HEK293 (cell line): Measurements from ENCODE around the gene TGIF1.

Experiments
- ATF2 ChIP-seq: fragments of 450-650 bp; formaldehyde crosslinking; IDR thresholded peaks from 2 replicates; pipeline ENCODE4 v1.5.1; 2016; ENCODE audit warnings: missing biosample characterization, missing genetic modification characterization, low read depth
- BCL11A ChIP-seq: fragments of 450-650 bp; formaldehyde crosslinking; IDR thresholded peaks from 2 replicates; pipeline ENCODE4 v1.5.1; 2016; ENCODE audit warnings: low read depth, missing biosample characterization, missing genetic modification characterization
- HIC1 ChIP-seq: fragments of 450-650 bp; formaldehyde crosslinking; IDR thresholded peaks from 2 replicates; pipeline ENCODE4 v1.5.1; 2016; ENCODE audit warnings: missing biosample characterization, missing genetic modification characterization
- KLF7 ChIP-seq: fragments of 450-650 bp; formaldehyde crosslinking; IDR thresholded peaks from 2 replicates; pipeline ENCODE4 v1.5.1; 2016; ENCODE audit warnings: missing biosample characterization, missing genetic modification characterization, borderline replicate concordance
- MYNN ChIP-seq: fragments of 450-650 bp; formaldehyde crosslinking; IDR thresholded peaks from 2 replicates; pipeline ENCODE4 v1.5.1; 2016; ENCODE audit warnings: missing biosample characterization, missing genetic modification characterization, borderline replicate concordance
- SALL2 ChIP-seq: fragments of 450-650 bp; formaldehyde crosslinking; IDR thresholded peaks from 2 replicates; pipeline ENCODE4 v1.5.0; 2017; ENCODE audit warnings: missing biosample characterization, mild to moderate bottlenecking, missing genetic modification characterization, borderline replicate concordance
- SP2 ChIP-seq: fragments of 450-650 bp; formaldehyde crosslinking; IDR thresholded peaks from 2 replicates; pipeline ENCODE4 v1.5.1; 2016; ENCODE audit warnings: missing biosample characterization, missing genetic modification characterization
- TRIM28 ChIP-seq: IDR thresholded peaks from 2 replicates; pipeline ENCODE4 v1.6.1; 2011; ENCODE audit warnings: low read length, control low read depth, borderline replicate concordance
- ZBTB10 ChIP-seq: fragments of 450-650 bp; formaldehyde crosslinking; IDR thresholded peaks from 2 replicates; pipeline ENCODE4 v1.5.1; 2016; ENCODE audit warnings: missing biosample characterization, missing genetic modification characterization
- ZBTB44 ChIP-seq: fragments of 450-650 bp; IDR thresholded peaks from 2 replicates; pipeline ENCODE4 v1.5.1; 2018; ENCODE audit warnings: missing biosample characterization, mild to moderate bottlenecking, missing genetic modification characterization
- ZFP37 ChIP-seq: fragments of 450-650 bp; formaldehyde crosslinking; IDR thresholded peaks from 2 replicates; pipeline ENCODE4 v1.5.1; 2016; ENCODE audit warnings: missing biosample characterization, missing genetic modification characterization
- ZFP69B ChIP-seq: fragments of 450-650 bp; formaldehyde crosslinking; IDR thresholded peaks from 2 replicates; pipeline ENCODE4 v1.5.1; 2016; ENCODE audit warnings: missing biosample characterization, missing genetic modification characterization
- ZNF10 ChIP-seq: fragments of 450-650 bp; formaldehyde crosslinking; IDR thresholded peaks from 2 replicates; pipeline ENCODE4 v1.5.1; 2017; ENCODE audit warnings: missing biosample characterization, missing genetic modification characterization
- ZNF121 ChIP-seq: fragments of 450-650 bp; formaldehyde crosslinking; IDR thresholded peaks from 2 replicates; pipeline ENCODE4 v1.5.1; 2016; ENCODE audit warnings: missing biosample characterization, missing genetic modification characterization
- ZNF140 ChIP-seq: fragments of 450-650 bp; formaldehyde crosslinking; IDR thresholded peaks from 2 replicates; pipeline ENCODE4 v1.5.1; 2016; ENCODE audit warnings: missing biosample characterization, missing genetic modification characterization
- ZNF155 ChIP-seq: fragments of 450-650 bp; formaldehyde crosslinking; IDR thresholded peaks from 2 replicates; pipeline ENCODE4 v1.5.1; 2016; ENCODE audit warnings: missing biosample characterization, missing genetic modification characterization
- ZNF2 ChIP-seq: fragments of 450-650 bp; formaldehyde crosslinking; IDR thresholded peaks from 2 replicates; pipeline ENCODE4 v1.5.1; 2016; ENCODE audit warnings: missing biosample characterization, missing genetic modification characterization
- ZNF23 ChIP-seq: fragments of 450-650 bp; formaldehyde crosslinking; IDR thresholded peaks from 2 replicates; pipeline ENCODE4 v1.5.1; 2016; ENCODE audit warnings: missing biosample characterization, missing genetic modification characterization, borderline replicate concordance
- ZNF366 ChIP-seq: fragments of 450-650 bp; formaldehyde crosslinking; conservative IDR thresholded peaks from 2 replicates; pipeline ENCODE4 v1.5.1; 2016; ENCODE audit warnings: missing biosample characterization, missing genetic modification characterization
- ZNF501 ChIP-seq: fragments of 450-650 bp; formaldehyde crosslinking; IDR thresholded peaks from 2 replicates; pipeline ENCODE4 v1.5.1; 2016; ENCODE audit warnings: missing biosample characterization, missing genetic modification characterization
- ZNF561 ChIP-seq: fragments of 450-650 bp; IDR thresholded peaks from 2 replicates; pipeline ENCODE4 v1.5.1; 2018; ENCODE audit warnings: missing biosample characterization, missing genetic modification characterization, borderline replicate concordance
- ZNF571 ChIP-seq: fragments of 450-650 bp; formaldehyde crosslinking; IDR thresholded peaks from 2 replicates; pipeline ENCODE4 v1.5.0; 2017; ENCODE audit warnings: missing biosample characterization, missing genetic modification characterization
- ZNF623 ChIP-seq: fragments of 450-650 bp; formaldehyde crosslinking; IDR thresholded peaks from 2 replicates; pipeline ENCODE4 v1.5.1; 2016; ENCODE audit warnings: missing biosample characterization, missing genetic modification characterization
- ZNF654 ChIP-seq: fragments of 450-650 bp; formaldehyde crosslinking; IDR thresholded peaks from 2 replicates; pipeline ENCODE4 v1.5.1; 2016; ENCODE audit warnings: low read depth, missing biosample characterization, missing genetic modification characterization
- ZNF664 ChIP-seq: fragments of 450-650 bp; formaldehyde crosslinking; IDR thresholded peaks from 2 replicates; pipeline ENCODE4 v1.5.1; 2016; ENCODE audit warnings: missing biosample characterization, missing genetic modification characterization
- ZNF670 ChIP-seq: fragments of 450-650 bp; formaldehyde crosslinking; IDR thresholded peaks from 2 replicates; pipeline ENCODE4 v1.5.1; 2016; ENCODE audit warnings: missing biosample characterization, missing genetic modification characterization, low read depth
- ZNF76 ChIP-seq: fragments of 450-650 bp; formaldehyde crosslinking; IDR thresholded peaks from 2 replicates; pipeline ENCODE4; 2016; ENCODE audit warnings: low read depth, missing biosample characterization, missing genetic modification characterization, borderline replicate concordance
- ZNF843 ChIP-seq: fragments of 450-650 bp; formaldehyde crosslinking; IDR thresholded peaks from 2 replicates; pipeline ENCODE4 v1.5.1; 2016; ENCODE audit warnings: missing biosample characterization, missing genetic modification characterization
- ZSCAN18 ChIP-seq: fragments of 450-650 bp; formaldehyde crosslinking; IDR thresholded peaks from 2 replicates; pipeline ENCODE4 v1.5.1; 2016; ENCODE audit warnings: missing biosample characterization, missing genetic modification characterization
- ZSCAN30 ChIP-seq: fragments of 450-650 bp; IDR thresholded peaks from 2 replicates; pipeline ENCODE4 v1.5.1; 2018; ENCODE audit warnings: missing biosample characterization, mild to moderate bottlenecking, missing genetic modification characterization, moderate library complexity
- ZXDB ChIP-seq: fragments of 450-650 bp; formaldehyde crosslinking; IDR thresholded peaks from 2 replicates; pipeline ENCODE4 v1.5.1; 2016; ENCODE audit warnings: missing biosample characterization, missing genetic modification characterization

Gene TGIF1

GRCh38 chr18:3450012-3450798 is at the start of gene TGIF1 (continued):
- TF ChIP-seq BCL11A (tag by site-specific recombination) = no peak
- no peak for TF ChIP-seq ZNF140
- no peak for TF ChIP-seq SALL2 (tag by site-specific recombination)
- no peak for TF ChIP-seq ZNF670 (tag by site-specific recombination)
- 0 out of 2 replicates have a peak, but pooled peaks have one; percentile 20 for TF ChIP-seq ZNF121 (tag by site-specific recombination)
- peak; percentile 10; the same call in 1 of the 2 replicates for TF ChIP-seq ZNF366
- no peak for TF ChIP-seq ZSCAN30 (tag by site-specific recombination)
- TF ChIP-seq ZNF843 (tag by site-specific recombination) = 0 out of 2 replicates have a peak, but pooled peaks have one; percentile 23
- TF ChIP-seq ZSCAN18 (tag by site-specific recombination) = no peak
- no peak for TF ChIP-seq ZFP69B (tag by site-specific recombination)
- TF ChIP-seq ZBTB44 = no peak
- TF ChIP-seq ZNF654 (tag by site-specific recombination) = no peak
- peak; percentile 34; the same call in 1 of the 2 replicates for TF ChIP-seq MYNN
- peak; percentile 23; the same call in 1 of the 2 replicates for TF ChIP-seq ZNF623 (tag by site-specific recombination)
- TF ChIP-seq HIC1 (tag by site-specific recombination) = no peak
- no peak for TF ChIP-seq KLF7 (tag by site-specific recombination)
- TF ChIP-seq ZXDB (tag by site-specific recombination) = peak; percentile 56
- no peak for TF ChIP-seq ATF2 (tag by site-specific recombination)
- TF ChIP-seq ZNF561 (tag by site-specific recombination) = no peak
- 0 out of 2 replicates have a peak, but pooled peaks have one; percentile 48 for TF ChIP-seq ZNF501
- 0 out of 2 replicates have a peak, but pooled peaks have one; percentile 43 for TF ChIP-seq ZNF2 (tag by site-specific recombination)
- no peak for TF ChIP-seq TRIM28
- TF ChIP-seq SP2 = 0 out of 2 replicates have a peak, but pooled peaks have one; percentile 4
- TF ChIP-seq ZBTB10 (tag by site-specific recombination) = peak; percentile 65
- no peak for TF ChIP-seq ZNF23 (tag by site-specific recombination)
- TF ChIP-seq ZFP37 (tag by site-specific recombination) = 0 out of 2 replicates have a peak, but pooled peaks have one; percentile 72
- TF ChIP-seq ZNF76 (tag by site-specific recombination) = no peak
- TF ChIP-seq ZNF664 (tag by site-specific recombination) = no peak
- TF ChIP-seq ZNF10 = no peak
- no peak for TF ChIP-seq ZNF155 (tag by site-specific recombination)
- no peak for TF ChIP-seq ZNF571 (tag by site-specific recombination)
